Neuron (in vitro differentiated cells): Measurements from ENCODE around the gene ADGRV1.

ENCODE experiments used
- H2AFZ ChIP-seq: one replicate; pipeline ENCODE4 v1.6.1; 2013; ENCODE audit warnings: low read depth, mild to moderate bottlenecking, inconsistent platforms, low read length, moderate library complexity
- H3K27me3 ChIP-seq: one replicate; pipeline ENCODE4 v1.6.1; 2013; ENCODE audit warnings: low read length; ENCODE audit not compliant: insufficient read depth
- H3K36me3 ChIP-seq: one replicate; pipeline ENCODE4 v1.6.1; 2013; ENCODE audit warnings: low read length; ENCODE audit not compliant: insufficient read depth
- H3K4me1 ChIP-seq: one replicate; pipeline ENCODE4 v1.6.1; 2013; ENCODE audit warnings: low read length; ENCODE audit not compliant: insufficient read depth
- H3K4me3 ChIP-seq: 2 replicates; pipeline ENCODE4 v1.5.1; 2013; ENCODE audit warnings: mild to moderate bottlenecking, low read length, moderate library complexity
- H3K9me3 ChIP-seq: one replicate; pipeline ENCODE4 v1.6.1; 2013; ENCODE audit warnings: low read length

ADGRV1 gene

DNA sequence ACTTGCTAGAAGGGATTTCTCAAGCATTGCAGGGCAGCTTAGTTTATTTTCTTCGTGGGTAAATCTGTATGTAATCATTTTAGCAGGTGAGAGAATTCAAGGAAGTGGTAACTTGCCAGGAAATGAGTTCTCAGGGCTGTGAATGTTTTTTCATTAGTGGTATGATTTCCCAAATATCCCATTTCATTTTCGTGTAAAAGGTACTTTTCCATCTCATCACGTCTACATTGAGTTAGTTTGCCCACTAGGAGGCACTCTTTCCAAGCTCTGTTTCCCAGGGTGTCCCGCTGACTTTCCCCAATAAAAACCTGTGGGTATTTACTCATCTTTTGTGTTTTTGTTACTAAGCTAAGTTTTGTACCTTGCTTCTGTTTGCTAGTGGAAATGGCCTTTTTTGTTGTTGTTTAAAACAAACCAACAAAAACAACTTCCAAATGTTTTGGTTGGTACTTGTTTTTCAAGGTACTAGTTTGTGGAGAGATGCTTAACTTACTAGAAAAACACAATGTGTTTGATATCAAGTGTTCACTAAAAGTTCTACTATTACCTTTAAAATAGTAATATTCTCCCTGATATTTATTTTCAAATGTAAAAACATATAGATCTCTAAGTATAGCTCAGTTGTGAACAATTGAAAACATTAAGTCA lies 373.6 kb downstream of the ADGRV1 start:
- Histone ChIP-seq H3K9me3 (peaks cover 4% of the 10 kb centered on the region), H3K4me1 (no peaks in the 10 kb centered on the region), H3K36me3 (no peaks in the 10 kb centered on the region), H3K4me3 (no peak overlapping the region), H3K27me3 (no peaks in the 10 kb centered on the region), H2AFZ (no peak overlapping the region)

DNA sequence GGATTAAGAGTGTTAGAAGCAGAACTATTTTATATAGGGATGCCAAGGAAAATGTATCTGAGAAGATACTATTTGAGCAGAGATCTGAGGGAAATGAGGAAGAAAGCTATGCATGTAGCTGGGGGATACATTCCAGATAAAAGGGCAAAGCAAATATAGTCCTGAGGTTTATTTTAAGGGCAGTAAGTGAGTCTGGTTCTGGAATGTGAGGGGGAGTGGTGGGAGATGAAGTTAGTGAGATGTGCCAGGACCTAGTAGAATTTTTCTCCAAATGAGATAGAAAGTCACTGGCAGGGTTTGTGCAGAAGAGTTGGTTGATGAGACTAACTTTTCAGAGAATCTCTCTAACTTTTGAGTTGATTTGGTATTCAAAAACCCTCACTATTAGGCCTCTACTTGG lies 374.7 kb downstream of the ADGRV1 start:
- Histone ChIP-seq H3K27me3 (no peaks in the 10 kb centered on the region), H3K4me3 (no peak overlapping the region), H3K36me3 (no peaks in the 10 kb centered on the region), H2AFZ (no peak overlapping the region), H3K9me3 (peaks cover 4% of the 10 kb centered on the region), H3K4me1 (no peaks in the 10 kb centered on the region)

DNA sequence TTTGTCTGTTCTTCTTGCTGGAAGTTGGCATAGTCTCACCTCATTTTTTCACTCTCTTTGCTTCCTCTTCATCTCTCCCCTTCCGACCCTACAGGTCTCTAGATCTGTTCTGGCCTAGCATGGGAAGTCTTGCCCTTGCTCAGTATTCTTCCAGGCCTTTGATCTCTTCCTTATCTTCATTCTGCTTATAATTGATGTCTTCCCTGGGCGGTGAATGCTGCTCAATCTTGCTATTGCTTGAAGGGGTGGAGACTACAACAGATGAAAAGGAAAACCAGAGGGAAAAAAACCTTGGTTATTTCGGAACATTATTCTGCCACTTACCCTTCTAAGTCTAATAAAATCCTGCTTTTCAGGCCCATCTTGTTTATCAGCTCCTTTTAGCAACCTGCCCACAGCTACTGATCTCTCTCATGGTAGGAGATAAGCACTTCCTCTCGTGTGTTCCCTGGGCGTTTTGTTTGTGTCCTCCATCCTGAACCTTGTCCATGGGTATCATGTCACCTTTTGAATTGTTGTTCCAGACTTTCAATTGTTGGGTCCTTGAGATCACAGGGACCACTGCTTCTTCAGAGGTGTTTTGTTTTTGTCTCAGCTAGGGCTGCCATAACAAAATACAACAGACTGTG lies 375.6 kb downstream of the ADGRV1 start:
- Histone ChIP-seq H3K27me3 (no peaks in the 10 kb centered on the region), H3K4me3 (no peak overlapping the region), H3K36me3 (no peaks in the 10 kb centered on the region), H3K4me1 (peaks cover under 1% of the 10 kb centered on the region), H3K9me3 (peaks cover 4% of the 10 kb centered on the region), H2AFZ (no peak overlapping the region)

- H3K9me3 ChIP-seq = peaks cover 4% of the 10 kb centered on the region
- no peaks in the 10 kb centered on the region for H3K27me3 ChIP-seq
- peaks cover 4% of the 10 kb centered on the region for H3K4me1 ChIP-seq
- H3K4me3 ChIP-seq = no peak overlapping the region
- H2AFZ ChIP-seq = no peak overlapping the region
- no peaks in the 10 kb centered on the region for H3K36me3 ChIP-seq
Measured at GRCh38 chr5:90934738-90935137, 376.1 kb downstream of the ADGRV1 start.

GRCh38 chr5:90939211-90939610 lies 380.6 kb downstream of the ADGRV1 start:
- peaks cover 17% of the 10 kb centered on the region for H3K4me1 ChIP-seq
- no peak overlapping the region for H3K4me3 ChIP-seq
- peaks cover 4% of the 10 kb centered on the region for H3K9me3 ChIP-seq
- H3K27me3 ChIP-seq = no peaks in the 10 kb centered on the region
- H3K36me3 ChIP-seq = peaks cover 1% of the 10 kb centered on the region
- H2AFZ ChIP-seq = peak overlapping the region; percentile 50

GRCh38 chr5:90940227-90940995 lies 381.8 kb downstream of the ADGRV1 start:
- no peak overlapping the region for H3K4me3 ChIP-seq
- peaks cover 17% of the 10 kb centered on the region for H3K4me1 ChIP-seq

DNA sequence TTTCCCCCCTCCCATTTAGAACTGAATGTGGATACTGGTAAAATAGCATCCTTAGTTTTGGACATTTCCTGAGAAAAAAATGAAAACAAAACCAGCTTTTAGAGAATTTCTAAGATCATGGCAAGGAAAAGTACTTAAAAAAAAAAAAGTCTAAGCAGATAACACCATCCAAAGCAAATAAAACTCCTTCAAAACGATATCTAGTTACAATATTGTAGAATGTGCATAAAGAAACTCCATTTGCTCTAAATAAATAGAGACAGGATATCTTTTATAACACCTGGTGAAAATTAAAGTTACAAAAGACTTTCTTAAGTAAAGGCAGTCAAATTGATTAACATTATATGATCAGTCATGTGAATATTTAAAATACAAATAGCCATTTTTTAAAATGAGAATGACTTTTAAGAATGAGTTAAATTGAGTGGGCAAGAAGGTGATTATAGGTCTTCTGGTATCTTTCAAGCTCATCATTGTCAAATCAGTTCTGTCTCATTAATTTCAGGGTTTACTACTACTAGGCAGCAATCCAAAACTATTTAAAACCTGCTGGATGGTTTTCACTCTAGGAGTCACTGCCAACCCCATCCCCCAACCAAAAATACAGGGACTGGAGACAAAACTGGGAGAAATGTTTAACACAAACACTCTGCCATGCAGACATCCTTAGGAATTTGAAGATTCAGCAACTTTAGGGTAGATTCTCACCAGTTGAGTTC lies 382.6 kb downstream of the ADGRV1 start:
- peaks cover 4% of the 10 kb centered on the region for H3K36me3 ChIP-seq
- peaks cover 17% of the 10 kb centered on the region for H3K4me1 ChIP-seq
- H3K4me3 ChIP-seq = no peak overlapping the region
- H2AFZ ChIP-seq = peak overlapping the region; percentile 50
- no peaks in the 10 kb centered on the region for H3K27me3 ChIP-seq
- H3K9me3 ChIP-seq = no peaks in the 10 kb centered on the region

More at GRCh38 chr5:90940227-90940995, 381.8 kb downstream of the ADGRV1 start:
- H3K9me3 ChIP-seq = no peaks in the 10 kb centered on the region
- peak overlapping the region; percentile 50 for H2AFZ ChIP-seq
- H3K27me3 ChIP-seq = no peaks in the 10 kb centered on the region
- peaks cover 4% of the 10 kb centered on the region for H3K36me3 ChIP-seq

- Histone ChIP-seq H3K4me3 (no peak overlapping the region), H3K27me3 (no peaks in the 10 kb centered on the region), H3K36me3 (peaks cover 4% of the 10 kb centered on the region), H2AFZ (no peak overlapping the region), H3K4me1 (peaks cover 17% of the 10 kb centered on the region), H3K9me3 (no peaks in the 10 kb centered on the region)
Measured at GRCh38 chr5:90944116-90944515, 385.5 kb downstream of the ADGRV1 start.

- no peak overlapping the region for H3K4me3 ChIP-seq
- H3K9me3 ChIP-seq = no peaks in the 10 kb centered on the region
- H3K4me1 ChIP-seq = no peaks in the 10 kb centered on the region
- peaks cover 4% of the 10 kb centered on the region for H3K36me3 ChIP-seq
- no peaks in the 10 kb centered on the region for H3K27me3 ChIP-seq
- H2AFZ ChIP-seq = no peak overlapping the region
Measured at GRCh38 chr5:90947667-90948066, 389.1 kb downstream of the ADGRV1 start.

DNA sequence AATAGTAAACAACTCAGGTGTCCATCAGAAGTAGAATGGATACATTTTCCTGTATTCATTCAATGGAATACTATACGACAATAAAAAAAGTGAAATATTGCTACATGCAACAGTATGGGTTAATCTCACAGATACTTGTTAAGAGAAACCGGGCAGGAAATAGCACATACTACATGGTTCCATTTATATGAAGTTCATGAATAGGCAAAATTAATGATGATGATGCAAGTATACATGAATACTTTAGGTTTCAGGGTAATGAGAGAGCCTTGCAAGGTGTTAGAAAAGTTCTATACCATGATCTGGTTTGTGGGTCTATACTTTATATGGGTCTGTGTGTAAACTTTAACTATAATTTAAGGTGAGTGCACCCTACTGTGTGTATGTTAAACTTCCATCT lies 390.4 kb downstream of the ADGRV1 start:
- Histone ChIP-seq H3K4me1 (no peaks in the 10 kb centered on the region), H3K9me3 (no peaks in the 10 kb centered on the region), H3K4me3 (no peak overlapping the region), H3K36me3 (peaks cover 4% of the 10 kb centered on the region), H2AFZ (no peak overlapping the region), H3K27me3 (no peaks in the 10 kb centered on the region)

- H3K4me3 ChIP-seq = no peak overlapping the region
- no peaks in the 10 kb centered on the region for H3K4me1 ChIP-seq
Measured at GRCh38 chr5:90949469-90950358, 391.1 kb downstream of the ADGRV1 start.

GRCh38 chr5:90955001-90955635 lies 396.5 kb downstream of the ADGRV1 start:
- Histone ChIP-seq H3K36me3 (no peaks in the 10 kb centered on the region), H3K4me3 (no peak overlapping the region), H3K4me1 (no peaks in the 10 kb centered on the region), H2AFZ (no peak overlapping the region), H3K27me3 (no peaks in the 10 kb centered on the region), H3K9me3 (no peaks in the 10 kb centered on the region)

More at GRCh38 chr5:90949469-90950358, 391.1 kb downstream of the ADGRV1 start:
- no peaks in the 10 kb centered on the region for H3K27me3 ChIP-seq
- H3K9me3 ChIP-seq = no peaks in the 10 kb centered on the region
- no peaks in the 10 kb centered on the region for H3K36me3 ChIP-seq
- H2AFZ ChIP-seq = no peak overlapping the region
